Measurements from ENCODE around the gene AGPS.

DNA sequence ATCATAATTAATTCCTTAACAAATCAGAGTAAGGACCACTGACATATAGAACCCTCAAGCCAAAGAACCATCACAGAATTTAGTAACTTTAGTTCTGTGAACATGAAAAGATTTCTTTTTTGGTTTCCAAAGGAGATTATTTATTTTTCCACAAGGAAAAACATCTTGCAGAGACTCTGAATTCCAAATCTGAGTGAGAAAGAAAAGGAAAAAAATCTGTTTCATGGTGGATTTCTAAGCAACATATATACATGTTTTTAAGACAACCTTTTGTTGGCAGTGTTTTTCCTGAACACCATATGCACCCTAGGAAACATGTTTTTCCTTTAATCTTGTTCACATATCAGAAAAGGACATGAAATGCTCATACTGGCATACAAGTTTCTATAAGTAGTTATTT, 149.8 kb downstream of the AGPS start:
- TF ChIP-seq, protein P1, sequence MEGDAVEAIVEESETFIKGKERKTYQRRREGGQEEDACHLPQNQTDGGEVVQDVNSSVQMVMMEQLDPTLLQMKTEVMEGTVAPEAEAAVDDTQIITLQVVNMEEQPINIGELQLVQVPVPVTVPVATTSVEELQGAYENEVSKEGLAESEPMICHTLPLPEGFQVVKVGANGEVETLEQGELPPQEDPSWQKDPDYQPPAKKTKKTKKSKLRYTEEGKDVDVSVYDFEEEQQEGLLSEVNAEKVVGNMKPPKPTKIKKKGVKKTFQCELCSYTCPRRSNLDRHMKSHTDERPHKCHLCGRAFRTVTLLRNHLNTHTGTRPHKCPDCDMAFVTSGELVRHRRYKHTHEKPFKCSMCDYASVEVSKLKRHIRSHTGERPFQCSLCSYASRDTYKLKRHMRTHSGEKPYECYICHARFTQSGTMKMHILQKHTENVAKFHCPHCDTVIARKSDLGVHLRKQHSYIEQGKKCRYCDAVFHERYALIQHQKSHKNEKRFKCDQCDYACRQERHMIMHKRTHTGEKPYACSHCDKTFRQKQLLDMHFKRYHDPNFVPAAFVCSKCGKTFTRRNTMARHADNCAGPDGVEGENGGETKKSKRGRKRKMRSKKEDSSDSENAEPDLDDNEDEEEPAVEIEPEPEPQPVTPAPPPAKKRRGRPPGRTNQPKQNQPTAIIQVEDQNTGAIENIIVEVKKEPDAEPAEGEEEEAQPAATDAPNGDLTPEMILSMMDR (IDR thresholded peaks at IDR 0.05): no peak
- TF ChIP-seq EP300 (IDR thresholded peaks at IDR 0.05): no peak
- TF ChIP-seq, protein P2, sequence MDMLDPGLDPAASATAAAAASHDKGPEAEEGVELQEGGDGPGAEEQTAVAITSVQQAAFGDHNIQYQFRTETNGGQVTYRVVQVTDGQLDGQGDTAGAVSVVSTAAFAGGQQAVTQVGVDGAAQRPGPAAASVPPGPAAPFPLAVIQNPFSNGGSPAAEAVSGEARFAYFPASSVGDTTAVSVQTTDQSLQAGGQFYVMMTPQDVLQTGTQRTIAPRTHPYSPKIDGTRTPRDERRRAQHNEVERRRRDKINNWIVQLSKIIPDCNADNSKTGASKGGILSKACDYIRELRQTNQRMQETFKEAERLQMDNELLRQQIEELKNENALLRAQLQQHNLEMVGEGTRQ (IDR thresholded peaks at IDR 0.05): no peak
- no peak for TF ChIP-seq SMC3 (IDR thresholded peaks at IDR 0.05)
- TF ChIP-seq, protein P3, sequence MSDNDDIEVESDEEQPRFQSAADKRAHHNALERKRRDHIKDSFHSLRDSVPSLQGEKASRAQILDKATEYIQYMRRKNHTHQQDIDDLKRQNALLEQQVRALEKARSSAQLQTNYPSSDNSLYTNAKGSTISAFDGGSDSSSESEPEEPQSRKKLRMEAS (IDR thresholded peaks at IDR 0.05): no peak
- no peak for TF ChIP-seq TP53 (CRISPR knock-in tag; IDR thresholded peaks at IDR 0.05)
- TF ChIP-seq, protein P4, sequence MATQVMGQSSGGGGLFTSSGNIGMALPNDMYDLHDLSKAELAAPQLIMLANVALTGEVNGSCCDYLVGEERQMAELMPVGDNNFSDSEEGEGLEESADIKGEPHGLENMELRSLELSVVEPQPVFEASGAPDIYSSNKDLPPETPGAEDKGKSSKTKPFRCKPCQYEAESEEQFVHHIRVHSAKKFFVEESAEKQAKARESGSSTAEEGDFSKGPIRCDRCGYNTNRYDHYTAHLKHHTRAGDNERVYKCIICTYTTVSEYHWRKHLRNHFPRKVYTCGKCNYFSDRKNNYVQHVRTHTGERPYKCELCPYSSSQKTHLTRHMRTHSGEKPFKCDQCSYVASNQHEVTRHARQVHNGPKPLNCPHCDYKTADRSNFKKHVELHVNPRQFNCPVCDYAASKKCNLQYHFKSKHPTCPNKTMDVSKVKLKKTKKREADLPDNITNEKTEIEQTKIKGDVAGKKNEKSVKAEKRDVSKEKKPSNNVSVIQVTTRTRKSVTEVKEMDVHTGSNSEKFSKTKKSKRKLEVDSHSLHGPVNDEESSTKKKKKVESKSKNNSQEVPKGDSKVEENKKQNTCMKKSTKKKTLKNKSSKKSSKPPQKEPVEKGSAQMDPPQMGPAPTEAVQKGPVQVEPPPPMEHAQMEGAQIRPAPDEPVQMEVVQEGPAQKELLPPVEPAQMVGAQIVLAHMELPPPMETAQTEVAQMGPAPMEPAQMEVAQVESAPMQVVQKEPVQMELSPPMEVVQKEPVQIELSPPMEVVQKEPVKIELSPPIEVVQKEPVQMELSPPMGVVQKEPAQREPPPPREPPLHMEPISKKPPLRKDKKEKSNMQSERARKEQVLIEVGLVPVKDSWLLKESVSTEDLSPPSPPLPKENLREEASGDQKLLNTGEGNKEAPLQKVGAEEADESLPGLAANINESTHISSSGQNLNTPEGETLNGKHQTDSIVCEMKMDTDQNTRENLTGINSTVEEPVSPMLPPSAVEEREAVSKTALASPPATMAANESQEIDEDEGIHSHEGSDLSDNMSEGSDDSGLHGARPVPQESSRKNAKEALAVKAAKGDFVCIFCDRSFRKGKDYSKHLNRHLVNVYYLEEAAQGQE (IDR thresholded peaks at IDR 0.05): no peak
- no peak for TF ChIP-seq POLR2A (IDR thresholded peaks at IDR 0.05; ENCODE audit: low read length)
- no peak for TF ChIP-seq RFX5 (IDR thresholded peaks at IDR 0.05)
- TF ChIP-seq, protein P5, sequence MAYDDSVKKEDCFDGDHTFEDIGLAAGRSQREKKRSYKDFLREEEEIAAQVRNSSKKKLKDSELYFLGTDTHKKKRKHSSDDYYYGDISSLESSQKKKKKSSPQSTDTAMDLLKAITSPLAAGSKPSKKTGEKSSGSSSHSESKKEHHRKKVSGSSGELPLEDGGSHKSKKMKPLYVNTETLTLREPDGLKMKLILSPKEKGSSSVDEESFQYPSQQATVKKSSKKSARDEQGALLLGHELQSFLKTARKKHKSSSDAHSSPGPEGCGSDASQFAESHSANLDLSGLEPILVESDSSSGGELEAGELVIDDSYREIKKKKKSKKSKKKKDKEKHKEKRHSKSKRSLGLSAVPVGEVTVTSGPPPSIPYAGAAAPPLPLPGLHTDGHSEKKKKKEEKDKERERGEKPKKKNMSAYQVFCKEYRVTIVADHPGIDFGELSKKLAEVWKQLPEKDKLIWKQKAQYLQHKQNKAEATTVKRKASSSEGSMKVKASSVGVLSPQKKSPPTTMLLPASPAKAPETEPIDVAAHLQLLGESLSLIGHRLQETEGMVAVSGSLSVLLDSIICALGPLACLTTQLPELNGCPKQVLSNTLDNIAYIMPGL (CRISPR knock-in tag; IDR thresholded peaks at IDR 0.05; ENCODE audit: borderline replicate concordance): no peak
- TF ChIP-seq RNF2 (IDR thresholded peaks at IDR 0.05; ENCODE audit: borderline replicate concordance, low read depth): no peak
- TF ChIP-seq CBX8 (IDR thresholded peaks at IDR 0.05): no peak
- no peak for TF ChIP-seq NR3C1 (IDR thresholded peaks at IDR 0.05)
